Epithelial cell of proximal tubule (primary cell): ENCODE data around the gene LOX. TPM values are rescaled to one million over a fixed set of nuclear protein-coding genes. Genes with fewer than 3 reads are reported as not detected.

Source experiments
- DNase-seq: peaks from one replicate; pipeline ENCODE4 v3.0.0-alpha.2; 2011; ENCODE audit warnings: low read depth
- H3K4me3 ChIP-seq: 2 replicates; pipeline ENCODE4 v1.5.1; 2011; ENCODE audit warnings: low read depth, mild to moderate bottlenecking, low read length
- CTCF ChIP-seq: conservative IDR thresholded peaks from 2 replicates; pipeline ENCODE4 v1.5.1; 2012; ENCODE audit warnings: low read depth, mild to moderate bottlenecking, low read length
- total RNA-seq: library from RNA; depleted of rRNA; stranded (reverse); fragments of >200 nt; gene quantifications from 2 replicates; pipeline ENCODE4 v1.2.3, GENCODE V29; 2015

LOX gene
- total RNA-seq, 1 donor from 2014 or later: 14.9 TPM

GRCh38 chr5:122035913-122036312 lies 42.1 kb downstream of the LOX start:
- H3K4me3 ChIP-seq: no peak overlapping the region
- no peak for TF ChIP-seq CTCF
- DNase-seq: no peak

GRCh38 chr5:122031836-122032235 lies 46.2 kb downstream of the LOX start:
- no peak for DNase-seq
- no peak for TF ChIP-seq CTCF
- no peak overlapping the region for H3K4me3 ChIP-seq

GRCh38 chr5:122030251-122030650 lies 47.8 kb downstream of the LOX start:
- peak; percentile 59 for TF ChIP-seq CTCF
- peak; percentile 32 for DNase-seq
- H3K4me3 ChIP-seq: no peak overlapping the region

GRCh38 chr5:122029818-122030217 lies 48.2 kb downstream of the LOX start:
- no peak for DNase-seq
- H3K4me3 ChIP-seq: no peak overlapping the region
- no peak for TF ChIP-seq CTCF

GRCh38 chr5:122022966-122023365 lies 55.1 kb downstream of the LOX start:
- DNase-seq: no peak
- H3K4me3 ChIP-seq: no peak overlapping the region
- TF ChIP-seq CTCF: no peak

- TF ChIP-seq CTCF: no peak
- DNase-seq: no peak
- H3K4me3 ChIP-seq: no peak overlapping the region
These were observed 58.0 kb downstream of the LOX start for GRCh38 chr5:122019919-122020590.

GRCh38 chr5:122015471-122015870 lies 62.6 kb downstream of the LOX start:
- H3K4me3 ChIP-seq: no peak overlapping the region
- TF ChIP-seq CTCF: no peak
- DNase-seq: no peak
